HG02943 (cell line): ENCODE results near the gene NR2C2AP.

Experiments
- ATAC-seq: cut with Tn5 transposase; IDR thresholded peaks from one replicate; pipeline ENCODE4 v1.9.1; 2021; ENCODE audit warnings: mild to moderate bottlenecking, low read depth, moderate library complexity; ENCODE audit not compliant: unreplicated experiment

NR2C2AP gene

GRCh38 chr19:19217099-19217498 lies 13.9 kb upstream of the NR2C2AP start:
- no peak for ATAC-seq

GRCh38 chr19:19215792-19216191 lies 12.6 kb upstream of the NR2C2AP start:
- no peak for ATAC-seq

- no peak for ATAC-seq
Measured at GRCh38 chr19:19214892-19215291, 11.7 kb upstream of the NR2C2AP start.

GRCh38 chr19:19214159-19214490 lies 10.9 kb upstream of the NR2C2AP start:
- no peak for ATAC-seq

- ATAC-seq = no peak
Measured at GRCh38 chr19:19213426-19214158, 10.4 kb upstream of the NR2C2AP start.

- ATAC-seq = no peak
Measured at GRCh38 chr19:19212916-19213315, 9.7 kb upstream of the NR2C2AP start.

GRCh38 chr19:19211499-19212420 lies 8.5 kb upstream of the NR2C2AP start, which contains the start of gene NCAN:
NCAN (plus strand) TSS chr19:19211958; CDS start chr19:19216954, 4,996 bp downstream.
- no peak for ATAC-seq

- no peak for ATAC-seq
Measured at GRCh38 chr19:19209372-19209771, 6.2 kb upstream of the NR2C2AP start.

- no peak for ATAC-seq
Measured at GRCh38 chr19:19207637-19208572, 4.7 kb upstream of the NR2C2AP start.

- ATAC-seq = no peak
Measured at GRCh38 chr19:19206938-19207337, 3.7 kb upstream of the NR2C2AP start.

GRCh38 chr19:19205416-19206410 lies 2.5 kb upstream of the NR2C2AP start:
- no peak for ATAC-seq

- no peak for ATAC-seq
Measured at GRCh38 chr19:19204181-19204580, 967 bp upstream of the NR2C2AP start.

- ATAC-seq = peak; percentile 11
Measured at GRCh38 chr19:19202707-19203011, 555 bp downstream of the NR2C2AP start.

- ATAC-seq = no peak
Measured at GRCh38 chr19:19201697-19202630, 1.2 kb downstream of the NR2C2AP start.

- no peak for ATAC-seq
Measured at GRCh38 chr19:19193926-19194325, 9.3 kb downstream of the NR2C2AP start.

GRCh38 chr19:19192910-19193423 lies 10.2 kb downstream of the NR2C2AP start:
- no peak for ATAC-seq

- ATAC-seq = peak; percentile 84
Measured at GRCh38 chr19:19192078-19192882, 10.9 kb downstream of the NR2C2AP start, which contains the start of the genes BORCS8 and RFXANK. BORCS8 (minus strand) TSS chr19:19192152; CDS start chr19:19192117, 35 bp downstream. RFXANK (plus strand) TSS chr19:19192258; CDS start chr19:19193947, 1,689 bp downstream.
